ENCODE data around the gene TMEM109.

GRCh38 chr11:60895687-60896086 is 18.3 kb upstream of the TMEM109 start:
- TF ChIP-seq FOXK2 (conservative IDR thresholded peaks at IDR 0.05 in 1 of 2, IDR thresholded peaks at IDR 0.05 in 1 of 2; ENCODE audit: low read depth in 2 of 2), result no peak
- TF ChIP-seq POLR2A (conservative IDR thresholded peaks at IDR 0.05), result no peak
- no peak for TF ChIP-seq ZNF639 (CRISPR knock-in tag; conservative IDR thresholded peaks at IDR 0.05 in 1 of 2, IDR thresholded peaks at IDR 0.05 in 1 of 2)
- TF ChIP-seq, protein P1, sequence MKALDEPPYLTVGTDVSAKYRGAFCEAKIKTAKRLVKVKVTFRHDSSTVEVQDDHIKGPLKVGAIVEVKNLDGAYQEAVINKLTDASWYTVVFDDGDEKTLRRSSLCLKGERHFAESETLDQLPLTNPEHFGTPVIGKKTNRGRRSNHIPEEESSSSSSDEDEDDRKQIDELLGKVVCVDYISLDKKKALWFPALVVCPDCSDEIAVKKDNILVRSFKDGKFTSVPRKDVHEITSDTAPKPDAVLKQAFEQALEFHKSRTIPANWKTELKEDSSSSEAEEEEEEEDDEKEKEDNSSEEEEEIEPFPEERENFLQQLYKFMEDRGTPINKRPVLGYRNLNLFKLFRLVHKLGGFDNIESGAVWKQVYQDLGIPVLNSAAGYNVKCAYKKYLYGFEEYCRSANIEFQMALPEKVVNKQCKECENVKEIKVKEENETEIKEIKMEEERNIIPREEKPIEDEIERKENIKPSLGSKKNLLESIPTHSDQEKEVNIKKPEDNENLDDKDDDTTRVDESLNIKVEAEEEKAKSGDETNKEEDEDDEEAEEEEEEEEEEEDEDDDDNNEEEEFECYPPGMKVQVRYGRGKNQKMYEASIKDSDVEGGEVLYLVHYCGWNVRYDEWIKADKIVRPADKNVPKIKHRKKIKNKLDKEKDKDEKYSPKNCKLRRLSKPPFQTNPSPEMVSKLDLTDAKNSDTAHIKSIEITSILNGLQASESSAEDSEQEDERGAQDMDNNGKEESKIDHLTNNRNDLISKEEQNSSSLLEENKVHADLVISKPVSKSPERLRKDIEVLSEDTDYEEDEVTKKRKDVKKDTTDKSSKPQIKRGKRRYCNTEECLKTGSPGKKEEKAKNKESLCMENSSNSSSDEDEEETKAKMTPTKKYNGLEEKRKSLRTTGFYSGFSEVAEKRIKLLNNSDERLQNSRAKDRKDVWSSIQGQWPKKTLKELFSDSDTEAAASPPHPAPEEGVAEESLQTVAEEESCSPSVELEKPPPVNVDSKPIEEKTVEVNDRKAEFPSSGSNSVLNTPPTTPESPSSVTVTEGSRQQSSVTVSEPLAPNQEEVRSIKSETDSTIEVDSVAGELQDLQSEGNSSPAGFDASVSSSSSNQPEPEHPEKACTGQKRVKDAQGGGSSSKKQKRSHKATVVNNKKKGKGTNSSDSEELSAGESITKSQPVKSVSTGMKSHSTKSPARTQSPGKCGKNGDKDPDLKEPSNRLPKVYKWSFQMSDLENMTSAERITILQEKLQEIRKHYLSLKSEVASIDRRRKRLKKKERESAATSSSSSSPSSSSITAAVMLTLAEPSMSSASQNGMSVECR (CRISPR knock-in tag; IDR thresholded peaks at IDR 0.05), result no peak
- TF ChIP-seq RAD21 (CRISPR knock-in tag; conservative IDR thresholded peaks at IDR 0.05 in 1 of 2, IDR thresholded peaks at IDR 0.05 in 1 of 2), result no peak
- no peak for TF ChIP-seq CBX2 (IDR thresholded peaks at IDR 0.05; ENCODE audit: insufficient read depth, low read length, poor library complexity, severe bottlenecking)

All from K562 (cell line).